GM12891 (cell line): ENCODE results near the gene TMEM240.
A peak's percentile ranks its signal among the peaks of the same experiment; 100 is the strongest.
"Not testable (repeated sequence)": the region's sequence is repeated elsewhere in the genome, so short reads cannot be mapped to it uniquely, and the experiment has no call there.

ENCODE experiments used
- DNase-seq: peaks from one replicate; pipeline ENCODE4 v3.0.0; 2011; ENCODE audit warnings: low spot score; ENCODE audit not compliant: insufficient read length
- FAIRE-seq: peaks from 2 replicates; lab custom pipeline; 2011; peaks lifted over from hg19 to GRCh38; lab: Jason Lieb, UNC
- PAX5 ChIP-seq: IDR thresholded peaks from 2 replicates; pipeline ENCODE4 v1.6.1; 2011; ENCODE audit warnings: low read length, moderate library complexity, mild to moderate bottlenecking; ENCODE audit not compliant: insufficient read depth, severe bottlenecking
- POLR2A ChIP-seq: IDR thresholded peaks from 2 replicates; pipeline ENCODE4 v1.6.1; 2011; ENCODE audit warnings: low read depth, low read length, control low read depth
- POLR2AphosphoS5 ChIP-seq: IDR thresholded peaks from 2 replicates; pipeline ENCODE4 v1.6.1; 2011; ENCODE audit warnings: low read depth, low read length, control low read depth
- POU2F2 ChIP-seq: IDR thresholded peaks from 2 replicates; pipeline ENCODE4 v1.6.1; 2011; ENCODE audit warnings: low read depth, mild to moderate bottlenecking, control low read depth, low read length, moderate library complexity
- SPI1 ChIP-seq: IDR thresholded peaks from 2 replicates; pipeline ENCODE4 v1.6.1; 2011; ENCODE audit warnings: low read depth, low read length, control low read depth
- TAF1 ChIP-seq: IDR thresholded peaks from 2 replicates; pipeline ENCODE4 v1.6.1; 2011; ENCODE audit warnings: low read depth, low read length, control low read depth

Gene TMEM240

DNA sequence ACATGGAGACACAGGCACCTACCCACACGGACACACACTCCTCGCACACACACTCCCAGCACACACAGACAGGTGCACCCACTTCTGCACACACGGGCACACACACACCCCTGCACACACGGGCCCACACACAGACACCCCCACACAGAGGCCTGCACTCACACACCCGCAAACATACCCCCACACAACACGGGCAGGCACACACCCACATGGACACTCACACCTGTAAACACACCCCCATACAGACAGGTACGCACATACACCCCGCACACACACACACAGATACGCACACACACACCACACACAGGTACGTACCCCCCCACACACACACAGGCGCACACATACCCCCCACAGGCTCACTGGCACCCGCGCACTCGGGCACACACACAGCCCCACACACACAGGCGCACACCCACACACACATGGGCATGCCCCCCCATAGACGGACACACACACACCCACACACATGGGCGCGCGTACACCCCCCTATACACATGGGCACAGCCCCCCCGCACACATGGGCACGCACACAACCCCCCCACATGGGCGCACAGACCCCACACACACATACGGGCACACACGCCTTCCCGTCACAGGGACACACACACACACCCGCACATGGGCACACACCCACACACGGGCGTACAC lies 22.3 kb downstream of the TMEM240 start:
- TF ChIP-seq TAF1 (no peak), POLR2A (no peak), POU2F2 (no peak), SPI1 (no peak), POLR2AphosphoS5 (no peak)
- FAIRE-seq (no peak), DNase-seq (no peak)

- not testable (repeated sequence) for FAIRE-seq, DNase-seq
These were observed 23.5 kb downstream of the TMEM240 start for GRCh38 chr1:1516923-1517322.

GRCh38 chr1:1514376-1514775 lies 26.0 kb downstream of the TMEM240 start:
- DNase-seq, FAIRE-seq: not testable (repeated sequence)

DNA sequence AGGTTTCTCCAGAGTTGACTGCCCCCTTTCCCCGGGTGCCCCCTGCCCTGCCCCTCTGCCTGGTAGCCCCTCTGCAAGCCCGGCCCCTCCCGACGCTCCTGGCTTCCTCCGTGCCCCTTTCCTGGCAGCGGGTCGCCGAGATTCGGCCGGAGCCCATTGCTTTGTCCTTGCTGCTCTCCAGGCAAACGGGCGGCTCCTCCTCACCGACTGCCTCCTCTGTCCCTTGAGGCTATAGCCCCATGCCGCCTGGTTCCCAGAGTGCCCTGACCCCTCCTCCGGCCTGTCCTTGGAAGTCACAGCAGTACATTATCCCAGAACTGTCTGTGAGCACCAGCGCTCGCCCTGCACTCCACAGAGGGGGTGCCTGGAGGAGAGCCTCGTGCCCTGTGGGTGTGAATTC lies 26.7 kb downstream of the TMEM240 start:
- FAIRE-seq, DNase-seq: not testable (repeated sequence)

DNA sequence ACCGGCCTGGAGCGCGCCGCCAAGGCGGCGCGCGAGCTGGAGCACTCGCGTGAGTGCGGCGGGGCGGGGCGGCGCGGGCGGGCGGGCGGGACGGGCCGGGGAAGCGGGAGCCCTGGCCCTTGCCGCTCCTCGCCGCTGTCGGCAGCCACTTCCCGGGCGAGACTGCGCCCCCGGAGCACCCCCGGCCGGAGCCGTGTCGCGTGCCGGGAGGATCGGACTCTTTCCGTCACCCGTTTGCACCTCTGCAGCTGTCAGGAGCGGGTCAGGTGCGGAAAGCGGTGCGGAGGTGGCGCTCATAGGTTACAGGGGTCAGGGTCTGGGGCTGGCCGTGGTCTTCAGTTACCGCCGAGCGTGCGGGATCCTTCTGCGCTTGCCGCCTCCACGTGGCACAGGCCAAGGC lies 28.0 kb downstream of the TMEM240 start:
- not testable (repeated sequence) for DNase-seq, FAIRE-seq

GRCh38 chr1:1511533-1512285 lies 28.7 kb downstream of the TMEM240 start, which contains the start of gene ATAD3A:
TSS of gene ATAD3A (plus strand) at chr1:1512162. CDS start at chr1:1512269, 107 bp downstream.
- FAIRE-seq (peak; percentile 99), DNase-seq (peak; percentile 99)
- TF ChIP-seq TAF1, result 0 out of 2 replicates have a peak, but pooled peaks have one; percentile 57
- peak; percentile 70; the same call in 1 of the 2 replicates for TF ChIP-seq POLR2AphosphoS5
- peak; percentile 39; the same call in 1 of the 2 replicates for TF ChIP-seq POU2F2
- no peak for TF ChIP-seq PAX5
- no peak for TF ChIP-seq SPI1
- peak; percentile 55 for TF ChIP-seq POLR2A

GRCh38 chr1:1510912-1511532 lies 29.4 kb downstream of the TMEM240 start:
- peak; percentile 43 for FAIRE-seq
- DNase-seq, result no peak
- TF ChIP-seq SPI1 (no peak), TAF1 (no peak), POLR2A (no peak), PAX5 (no peak)

DNA sequence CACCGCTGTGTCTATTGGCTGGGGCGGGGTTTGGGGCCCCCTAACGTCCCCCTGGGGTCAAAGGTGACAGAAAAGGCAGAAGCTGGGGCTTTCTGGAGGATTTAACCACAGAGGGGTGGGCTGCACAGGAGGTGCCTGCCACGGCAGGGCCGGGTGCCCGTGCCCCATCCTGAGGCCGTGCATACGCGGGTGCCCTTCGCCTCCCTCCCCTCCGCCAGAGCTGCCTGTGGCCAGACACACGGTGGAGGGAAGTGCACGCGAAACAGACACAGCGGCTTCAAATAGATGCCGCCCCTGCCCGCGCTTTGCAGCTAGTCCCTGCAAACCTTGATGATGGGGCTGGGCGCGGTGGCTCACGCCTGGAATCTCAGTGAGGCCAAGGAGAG lies 31.0 kb downstream of the TMEM240 start:
- not testable (repeated sequence) for DNase-seq, FAIRE-seq

DNA sequence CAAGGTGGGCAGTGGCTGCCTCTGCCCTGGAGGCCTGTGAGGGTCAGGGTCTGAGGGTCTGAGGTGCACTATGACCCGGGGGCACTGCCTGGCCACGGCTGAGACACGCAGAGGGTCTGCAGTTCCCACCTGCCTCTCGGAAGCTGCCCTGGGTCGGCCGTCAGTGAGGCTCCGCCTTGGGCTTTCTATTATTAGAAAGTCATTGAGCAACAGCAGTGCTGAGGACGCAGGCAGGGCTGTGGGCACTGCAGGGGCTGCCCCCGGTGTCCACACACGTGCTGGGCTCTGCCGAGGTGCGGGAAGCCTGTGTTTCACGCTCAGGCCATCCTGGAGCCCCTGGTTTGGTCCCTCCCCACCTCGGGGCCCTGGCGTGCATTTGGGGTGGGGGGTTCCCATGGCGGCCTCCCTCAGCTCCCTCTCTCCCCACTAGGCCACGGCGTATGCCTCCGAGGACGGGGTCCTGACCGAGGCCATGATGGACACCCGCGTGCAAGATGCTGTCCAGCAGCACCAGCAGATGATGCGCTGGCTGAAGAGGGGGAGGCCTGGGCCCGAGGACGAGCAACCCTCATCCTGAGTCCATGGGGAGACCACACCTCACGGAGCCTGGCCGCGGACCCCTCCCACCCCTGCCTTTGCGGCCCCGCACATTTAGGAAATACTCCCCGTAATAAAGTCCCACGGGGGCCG lies 31.5 kb downstream of the TMEM240 start:
- DNase-seq, FAIRE-seq: not testable (repeated sequence)

- DNase-seq, result no peak
- no peak for TF ChIP-seq POLR2AphosphoS5
- no peak for TF ChIP-seq POLR2A
- no peak for TF ChIP-seq PAX5
- FAIRE-seq, result no peak
These were observed 33.1 kb downstream of the TMEM240 start for GRCh38 chr1:1507305-1507704.

DNA sequence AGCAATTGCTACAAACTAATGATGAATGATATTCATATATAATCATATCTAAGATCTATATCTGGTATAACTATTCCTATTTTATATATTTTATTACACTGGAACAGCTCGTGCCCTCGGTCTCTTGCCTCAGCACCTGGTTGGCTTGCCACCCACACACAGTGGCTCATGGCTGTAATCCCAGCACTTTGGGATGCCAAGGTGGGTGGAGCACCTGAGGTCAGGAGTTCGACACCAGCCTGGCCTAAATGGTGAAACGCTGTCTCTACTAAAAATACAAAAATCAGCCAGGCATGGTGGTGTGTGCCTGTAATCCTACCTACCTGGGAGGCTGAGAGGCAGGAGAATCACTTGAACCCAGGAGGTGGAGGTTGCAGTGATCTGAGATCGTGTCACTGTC lies 34.6 kb downstream of the TMEM240 start:
- DNase-seq, FAIRE-seq: not testable (repeated sequence)

GRCh38 chr1:1505366-1505798 lies 35.0 kb downstream of the TMEM240 start:
- not testable (repeated sequence) for DNase-seq
- peak; percentile 96 for FAIRE-seq

DNA sequence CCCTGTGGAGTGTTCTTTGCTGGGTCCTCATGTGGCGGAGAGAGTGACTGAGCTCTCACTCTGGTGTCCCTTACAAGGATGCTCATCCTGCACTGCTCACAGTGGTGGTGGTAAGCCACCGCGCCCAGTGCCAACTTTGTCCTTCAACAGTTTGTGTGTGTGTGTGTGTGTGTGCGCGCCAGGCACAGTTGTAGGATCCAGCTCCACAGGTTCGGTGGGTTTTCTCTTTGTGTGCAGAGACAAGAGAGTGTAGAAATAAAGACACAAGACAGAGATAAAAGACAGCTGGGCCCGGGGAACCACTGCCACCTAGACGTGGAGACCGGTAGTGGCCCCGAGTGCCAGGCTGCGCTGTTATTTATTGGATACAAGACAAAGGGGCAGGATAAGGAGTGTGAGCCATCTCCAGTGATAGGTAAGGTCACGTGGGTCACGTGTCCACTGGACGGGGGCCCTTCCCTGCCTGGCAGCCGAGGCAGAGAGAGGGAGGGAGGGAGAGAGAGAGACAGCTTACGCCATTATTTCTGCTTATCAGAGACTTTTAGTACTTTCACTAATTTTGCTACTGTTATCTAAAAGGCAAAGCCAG lies 35.6 kb downstream of the TMEM240 start:
- DNase-seq, result not testable (repeated sequence)
- FAIRE-seq, result peak; percentile 76

- FAIRE-seq, DNase-seq: not testable (repeated sequence)
These were observed 44.9 kb downstream of the TMEM240 start for GRCh38 chr1:1495461-1495975.

GRCh38 chr1:1494311-1494710 lies 46.1 kb downstream of the TMEM240 start:
- not testable (repeated sequence) for FAIRE-seq, DNase-seq
